Measurements from ENCODE around the gene ZNF780B. TPM values are rescaled to one million over a fixed set of nuclear protein-coding genes. Genes with fewer than 3 reads are reported as not detected.

The ZNF780B gene
- 10 to 100 TPM in 6 of 10 donors, 1 to 10 TPM in 4; 6.6 to 16.2 (median 10.4) TPM for polyA plus RNA-seq (ENCODE audit: insufficient read length in 10 of 10)
- long read RNA-seq, donor 1 = 0 reads
- long read RNA-seq, donor 2 = 0 reads
- long read RNA-seq, donor 3 = 0 reads
- long read RNA-seq, donor 4 = 0 reads
- long read RNA-seq, donor 5, full-length matches to known transcripts = 1 of 1 reads
- long read RNA-seq, donor 5, partial matches to known transcripts = 0 of 1 reads
- long read RNA-seq, donor 5, other reads (novel, unspliced or antisense) = 0 of 1 reads
- long read RNA-seq, donor 6, partial matches to known transcripts = 0 of 1 reads
- long read RNA-seq, donor 6, other reads (novel, unspliced or antisense) = 0 of 1 reads
- long read RNA-seq, donor 7 = 0 reads
- long read RNA-seq, donor 8, full-length matches to known transcripts = 1 of 1 reads
- long read RNA-seq, donor 8, partial matches to known transcripts = 0 of 1 reads
- long read RNA-seq, donor 8, other reads (novel, unspliced or antisense) = 0 of 1 reads
- long read RNA-seq, donor 9 = 0 reads

DNA sequence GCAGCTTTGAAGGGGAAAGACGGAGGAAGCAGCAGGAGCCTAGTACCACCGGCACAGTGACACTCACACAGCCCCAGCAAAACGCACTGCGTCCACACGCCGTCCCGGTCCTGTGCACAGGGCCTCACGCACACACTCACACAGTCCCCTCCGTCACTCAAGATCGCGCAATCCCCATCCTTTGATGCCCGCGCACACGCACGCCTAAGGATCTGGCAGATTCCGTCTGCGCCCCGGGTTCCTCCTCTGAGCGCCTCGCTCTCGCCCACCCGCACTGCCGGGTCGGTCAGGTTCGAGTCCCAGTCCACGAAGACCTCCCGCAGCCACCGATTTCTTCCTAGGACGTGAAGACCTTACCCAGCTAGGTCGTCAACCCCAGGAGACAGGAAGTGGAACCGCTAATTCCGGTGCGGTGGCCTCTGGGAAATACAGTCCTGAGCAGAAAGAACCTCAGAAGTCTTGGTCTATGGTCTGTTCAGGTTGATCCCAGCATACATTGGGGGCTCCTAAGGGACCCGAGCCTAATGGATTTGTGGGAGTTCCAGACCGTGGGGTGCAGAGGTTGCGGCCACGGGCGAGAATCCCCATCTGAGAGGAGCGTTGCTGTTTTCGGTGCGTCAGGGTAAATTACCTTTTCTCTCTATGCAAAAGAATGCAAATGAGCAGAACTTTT, at the start of gene ZNF780B:
ZNF780B (minus strand) TSS at position 400 of the 673 bp plus-strand sequence. CDS start 5,899 bp downstream, outside the sequence.
- peak; percentile 40 to 86 (median 60) for DNase-seq

DNA sequence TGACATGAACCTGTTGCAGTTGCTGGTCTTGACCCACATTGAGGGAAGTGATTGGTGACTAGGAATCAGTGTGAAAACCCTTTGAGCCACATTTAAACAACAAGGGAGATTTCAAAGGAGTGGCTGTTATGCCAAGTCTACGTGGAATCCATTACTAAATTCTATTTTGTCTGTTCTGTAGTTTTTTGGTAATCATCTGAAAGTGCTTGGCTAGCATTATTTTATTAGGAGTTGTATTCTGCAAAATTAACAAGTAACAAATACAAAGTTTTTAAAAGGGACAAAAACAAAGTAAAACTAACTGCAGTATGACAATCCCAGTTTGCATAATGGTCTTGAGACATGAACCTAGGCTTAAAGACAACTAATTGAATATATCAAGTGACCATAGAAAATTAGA, 48.7 kb upstream of the ZNF780B start:
- DNase-seq = no peak

DNA sequence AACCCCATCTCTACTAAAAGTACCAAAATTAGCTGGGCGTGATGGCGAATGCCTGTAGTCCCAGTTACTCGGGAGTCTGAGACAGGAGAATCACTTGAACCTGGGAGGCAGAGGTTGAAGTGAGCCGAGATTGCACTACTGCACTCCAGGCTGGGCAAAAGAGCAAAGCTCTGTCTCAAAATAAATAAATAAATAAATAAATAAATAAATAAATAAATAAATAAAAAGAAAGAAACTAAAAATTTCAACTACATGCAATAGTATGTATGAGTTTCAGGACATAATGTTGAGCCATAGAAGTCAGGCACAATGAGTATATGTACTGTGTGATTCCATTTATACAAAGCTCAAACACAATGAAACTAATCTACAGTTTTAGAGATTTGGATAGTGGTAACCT, 47.6 kb upstream of the ZNF780B start:
- no peak for DNase-seq

DNA sequence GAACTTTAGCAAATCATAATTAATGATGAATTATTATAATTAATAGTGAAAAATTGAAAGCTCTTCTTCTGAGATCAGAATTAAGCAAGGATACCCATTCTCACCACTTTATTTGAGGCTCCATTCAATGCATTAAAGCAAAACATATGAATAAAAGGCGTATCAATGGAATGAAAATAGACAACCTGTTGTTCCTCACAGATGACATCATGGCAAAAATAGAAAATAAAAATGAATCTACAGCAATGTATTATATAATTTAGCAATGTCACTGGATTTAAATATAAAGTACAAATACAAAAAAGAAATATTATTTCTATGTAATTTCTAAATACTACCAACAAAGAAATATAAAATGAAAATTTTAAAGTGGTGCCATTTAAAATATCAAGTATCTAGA, 45.8 kb upstream of the ZNF780B start:
- DNase-seq = no peak

DNA sequence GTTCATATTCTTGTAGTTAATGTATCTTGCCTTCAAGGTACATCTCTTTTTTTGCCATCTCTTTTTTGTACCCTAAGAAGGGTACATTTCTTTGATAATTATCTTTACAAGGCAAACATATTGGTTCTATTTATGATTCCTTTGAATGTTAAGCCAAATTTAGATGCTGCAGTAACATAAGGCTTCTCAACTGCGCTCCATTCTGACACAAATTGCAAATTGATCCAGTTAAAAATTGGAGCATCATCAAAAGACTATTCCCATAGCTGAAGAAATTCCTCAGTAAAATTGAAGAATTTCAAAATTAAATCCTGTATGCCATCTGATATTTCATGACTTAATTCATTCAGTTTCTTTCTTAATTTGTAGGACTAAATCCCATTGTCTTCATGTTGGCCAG, 37.4 kb upstream of the ZNF780B start:
- no peak for DNase-seq

DNA sequence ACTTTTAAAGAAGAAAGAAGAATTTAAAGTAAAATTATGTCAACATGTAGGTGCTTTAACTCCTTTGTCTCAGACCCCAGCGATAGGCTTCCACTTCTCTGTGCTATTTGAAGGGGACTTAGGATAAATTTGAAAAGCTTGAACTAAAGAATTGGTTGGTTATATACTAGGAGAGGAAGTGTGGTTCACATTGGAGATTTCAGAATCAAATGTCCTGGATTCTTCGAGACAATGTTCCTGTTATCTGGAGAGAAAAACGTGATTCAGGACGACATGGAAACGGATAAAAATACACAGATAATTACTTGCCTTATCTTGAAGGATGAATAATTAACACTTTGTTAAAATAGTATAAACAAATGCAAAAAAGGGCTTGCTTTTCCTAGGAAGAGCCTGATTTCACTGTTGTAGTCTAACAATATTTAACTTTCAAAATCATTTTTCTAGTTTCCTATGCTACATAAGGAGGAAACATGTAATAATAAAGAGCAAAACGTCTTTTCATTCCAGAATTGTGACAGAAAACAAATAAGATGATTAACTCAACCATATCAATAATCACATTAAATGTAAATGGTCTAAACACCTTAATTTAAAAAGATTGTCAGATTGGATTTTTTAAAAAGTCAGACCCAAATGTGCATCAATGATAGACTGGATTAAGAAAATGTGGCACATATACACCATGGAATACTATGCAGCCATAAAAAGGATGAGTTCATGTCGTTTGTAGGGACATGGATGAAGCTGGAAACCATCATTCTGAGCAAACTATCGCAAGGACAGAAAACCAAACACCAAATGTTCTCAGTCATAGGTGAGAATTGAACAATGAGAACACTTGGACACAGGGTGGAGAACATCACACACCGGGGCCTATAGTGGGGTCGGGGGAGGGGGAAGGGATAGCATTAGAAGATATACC, 35.4 kb upstream of the ZNF780B start:
- peak in 1 of 3 donors; percentile 2 for DNase-seq

DNA sequence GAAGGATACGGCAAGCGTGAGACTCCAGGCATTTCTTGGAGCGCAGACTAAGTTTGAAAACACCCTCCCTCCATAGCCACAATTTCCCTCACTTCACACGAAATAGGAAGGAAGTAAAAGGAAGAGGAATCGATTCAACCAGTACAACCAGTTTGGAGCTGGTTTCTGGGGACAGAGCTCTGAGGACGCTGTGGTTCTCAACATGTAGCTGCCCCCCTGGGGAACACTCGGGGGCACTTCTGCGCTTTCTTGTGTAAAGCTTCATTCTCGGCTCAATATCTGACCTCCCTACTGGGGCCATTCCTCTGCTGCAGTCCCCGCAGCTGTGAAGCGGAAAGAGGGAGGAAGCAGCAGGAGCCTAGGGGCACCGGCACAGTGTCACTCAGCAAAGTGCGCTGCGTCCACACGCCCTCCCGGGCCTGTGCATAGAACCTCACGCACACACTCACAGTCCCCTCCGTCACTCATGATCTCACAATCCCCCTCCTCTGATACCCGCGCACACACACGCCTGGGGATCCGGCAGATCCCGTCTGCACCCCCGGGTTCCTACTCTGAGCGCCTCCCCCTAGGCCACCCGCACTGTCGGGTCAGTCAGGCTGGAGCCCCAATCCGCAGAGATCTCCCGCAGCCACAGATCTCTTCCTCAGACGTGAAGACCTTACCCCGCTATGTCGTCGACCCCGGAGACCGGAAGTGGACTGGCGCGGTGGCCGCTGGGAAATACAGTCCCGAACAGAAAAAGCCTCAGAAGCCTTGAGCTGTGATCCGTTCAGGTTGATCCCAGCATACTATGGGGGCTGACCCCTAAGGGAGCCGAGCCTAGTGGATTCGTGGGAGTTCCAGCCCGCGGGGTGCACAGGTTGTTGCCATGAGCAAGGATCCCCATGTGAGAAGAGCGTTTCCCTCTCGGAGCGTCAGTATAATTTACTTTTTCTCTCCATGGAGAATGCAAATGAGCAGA, 34.5 kb upstream of the ZNF780B start, which contains the start of gene ZNF780A:
ZNF780A (minus strand) TSS at position 703 of the 964 bp plus-strand sequence. CDS start 6,190 bp downstream, outside the sequence.
- peak; percentile 68 to 93 (median 83) for DNase-seq

DNA sequence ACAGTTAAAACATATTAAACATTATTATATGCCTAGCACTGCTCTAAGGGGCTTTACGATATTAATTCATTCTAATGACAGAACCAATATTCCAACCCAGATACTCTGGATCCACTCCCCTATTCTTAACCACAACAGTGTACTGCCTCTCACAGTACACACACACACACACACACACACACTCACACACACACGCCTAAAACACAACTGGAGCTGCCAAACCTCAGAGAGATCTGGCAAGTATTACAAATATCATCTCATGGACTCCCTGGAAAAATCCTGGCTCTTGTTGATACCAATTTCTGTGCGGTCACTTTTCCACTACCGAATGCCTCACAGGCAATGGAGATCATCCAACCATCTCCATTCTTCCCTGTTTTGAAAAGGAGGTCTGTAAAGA, 33.4 kb upstream of the ZNF780B start:
- DNase-seq = peak in 2 of 3 donors; percentile 1 to 25

DNA sequence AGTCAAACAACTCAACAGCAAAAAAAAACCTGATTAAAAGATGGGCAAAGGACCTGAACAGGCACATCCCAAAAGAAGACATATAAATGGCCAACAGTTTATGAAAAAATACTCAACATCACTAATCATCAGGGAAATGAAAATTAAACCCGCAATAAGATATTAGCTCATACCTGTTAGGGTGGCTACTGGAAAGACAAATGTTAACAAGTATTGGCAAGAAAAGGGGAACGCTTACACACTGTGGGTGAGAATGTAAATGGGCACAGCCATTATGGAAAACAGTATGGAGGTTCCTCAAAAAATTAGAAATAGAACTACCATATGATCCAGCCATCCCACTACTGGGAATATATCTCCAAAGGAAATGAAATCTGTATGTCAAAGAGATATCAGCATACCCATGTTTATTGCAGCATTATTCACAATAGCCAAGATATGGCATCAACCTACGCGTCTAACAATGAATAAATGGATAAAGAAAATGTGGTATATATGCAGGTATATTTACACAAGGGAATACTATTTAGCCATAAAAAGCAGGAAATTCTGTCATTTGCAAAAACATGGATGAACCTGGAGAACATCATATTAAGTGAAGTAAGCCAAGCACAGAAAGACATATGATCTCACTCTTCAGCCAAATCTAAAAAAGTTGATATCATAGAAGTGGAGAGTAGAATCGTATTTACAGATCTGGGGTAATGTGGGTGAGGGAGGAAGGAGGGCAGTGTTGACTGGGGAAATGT, 32.4 kb upstream of the ZNF780B start:
- no peak for DNase-seq

DNA sequence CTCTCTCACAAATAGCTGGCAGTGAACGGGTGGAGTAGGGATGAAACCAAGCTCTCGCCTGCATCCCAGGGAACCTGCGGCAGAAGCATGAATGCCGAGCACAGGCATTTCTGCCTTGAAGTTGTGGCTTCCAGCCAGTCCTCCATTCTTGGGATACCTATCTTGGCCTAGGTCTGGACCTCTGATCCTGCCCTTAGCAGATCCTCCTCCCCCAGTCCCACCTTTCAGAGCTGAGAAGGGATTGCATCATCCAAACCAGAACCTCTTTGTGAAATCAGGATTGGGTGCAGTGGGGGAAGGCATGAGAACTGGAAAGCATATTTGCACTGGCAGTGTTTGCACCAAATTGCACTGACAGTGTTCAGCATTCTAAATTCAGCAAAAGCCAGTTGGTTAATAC, 28.9 kb upstream of the ZNF780B start:
- DNase-seq = no peak

DNA sequence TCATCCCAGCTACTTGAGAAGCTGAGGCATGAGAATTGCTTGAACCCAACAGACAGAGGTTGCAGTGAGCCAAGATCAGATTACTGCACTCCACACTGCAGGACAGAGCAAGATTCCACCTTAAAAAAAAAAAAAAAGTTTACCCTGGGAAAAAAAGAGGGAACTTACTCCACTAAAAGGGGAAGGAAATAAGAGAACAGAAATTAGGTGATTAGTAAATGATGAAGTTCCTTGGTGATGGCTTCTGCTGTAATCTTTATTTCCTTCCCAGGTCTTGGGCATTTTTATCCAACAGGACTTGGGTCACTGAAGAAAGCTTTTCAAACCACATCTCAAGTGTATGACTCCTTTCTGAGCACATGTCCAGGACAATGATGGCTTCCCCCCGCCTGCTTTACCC, 25.4 kb upstream of the ZNF780B start:
- no peak for DNase-seq

DNA sequence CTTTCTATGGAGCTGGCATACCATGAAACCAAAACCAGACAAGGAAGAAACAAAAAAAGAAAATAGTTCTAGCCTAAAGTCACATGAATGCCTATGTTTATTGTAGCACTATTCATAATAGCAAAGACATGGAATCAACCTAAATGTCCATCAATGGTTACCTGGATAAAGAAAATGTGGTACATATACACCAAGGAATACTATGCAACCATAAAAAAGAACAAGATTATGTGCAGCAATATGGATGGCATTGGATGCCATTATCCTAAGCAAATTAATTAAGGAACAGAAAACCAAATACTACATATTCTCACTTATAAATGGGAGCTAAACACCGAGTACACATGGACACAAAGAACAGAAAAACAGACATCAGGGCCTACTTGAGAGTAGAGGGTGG, 24.3 kb upstream of the ZNF780B start:
- DNase-seq = no peak

DNA sequence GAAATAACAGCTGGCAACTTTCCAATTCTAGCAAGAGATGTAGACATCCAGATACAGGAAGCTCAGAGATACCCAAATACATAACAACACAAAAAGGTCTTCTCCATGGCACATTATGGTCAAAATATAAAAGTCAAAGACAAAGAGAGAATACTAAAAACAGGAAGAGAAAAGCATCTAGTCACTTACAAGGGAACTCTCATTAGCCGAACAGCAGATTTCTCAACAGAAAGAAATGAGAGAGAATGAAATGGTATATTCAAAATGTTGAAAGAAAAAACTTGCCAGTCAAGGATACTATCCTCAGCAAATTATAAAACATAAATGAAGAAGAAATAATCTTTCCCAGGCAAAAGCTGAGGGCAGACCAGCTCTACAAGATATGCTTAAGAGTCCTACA, 22.3 kb upstream of the ZNF780B start:
- DNase-seq = no peak

DNA sequence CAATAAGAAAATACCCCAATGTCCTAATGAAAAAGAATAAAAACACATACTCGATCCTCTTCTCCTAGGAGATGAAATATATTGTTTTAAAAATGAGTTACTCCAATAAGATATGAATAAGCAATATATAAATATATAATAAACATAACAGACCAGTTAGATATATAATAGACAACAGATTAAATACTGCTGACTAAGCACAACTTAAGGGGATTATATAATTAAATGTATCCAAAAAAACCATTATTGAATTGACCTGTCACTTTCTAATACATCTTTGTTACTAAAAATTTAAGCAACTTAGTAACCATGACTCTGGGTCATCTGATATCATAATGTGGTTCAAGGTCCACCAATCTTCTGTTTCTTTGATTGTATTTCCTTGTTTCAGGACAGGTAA, 14.0 kb upstream of the ZNF780B start:
- DNase-seq = no peak

DNA sequence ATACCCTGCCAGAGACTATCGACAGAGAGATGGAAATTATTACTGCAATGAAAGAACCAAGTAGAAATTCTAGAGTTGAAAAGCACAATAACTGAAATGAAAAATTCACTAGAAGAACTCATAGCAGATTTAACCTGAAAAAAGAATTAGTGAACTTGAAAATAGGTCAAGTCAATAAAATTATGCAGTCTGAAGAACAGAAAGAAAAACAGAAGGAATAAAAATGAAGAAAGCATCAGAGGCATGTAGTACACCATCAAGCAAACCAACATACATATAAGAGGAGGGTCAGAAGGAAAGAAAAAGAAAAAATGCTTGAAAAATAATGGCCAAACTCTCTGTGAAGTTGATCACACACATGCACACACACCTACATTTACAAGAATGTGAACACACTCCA, 3.6 kb upstream of the ZNF780B start:
- DNase-seq = no peak

DNA sequence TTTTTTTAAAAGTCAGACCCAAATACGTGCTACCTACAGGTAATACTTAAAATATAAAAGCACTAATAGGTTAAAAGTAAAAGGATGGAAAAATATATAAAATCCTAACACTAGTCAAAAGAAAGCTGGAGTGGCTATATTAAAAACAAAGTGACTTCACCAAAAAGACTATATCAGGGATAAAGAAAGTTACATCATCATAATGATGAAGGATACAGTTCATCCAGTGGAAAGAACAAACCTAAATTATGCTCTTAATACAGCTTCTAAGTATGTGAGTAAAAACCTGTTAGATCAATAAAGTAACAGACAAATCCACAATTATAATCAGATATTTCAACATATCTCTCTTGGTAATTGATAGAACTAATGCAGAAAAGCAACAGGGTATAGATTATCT, 1.1 kb upstream of the ZNF780B start:
- no peak for DNase-seq

DNA sequence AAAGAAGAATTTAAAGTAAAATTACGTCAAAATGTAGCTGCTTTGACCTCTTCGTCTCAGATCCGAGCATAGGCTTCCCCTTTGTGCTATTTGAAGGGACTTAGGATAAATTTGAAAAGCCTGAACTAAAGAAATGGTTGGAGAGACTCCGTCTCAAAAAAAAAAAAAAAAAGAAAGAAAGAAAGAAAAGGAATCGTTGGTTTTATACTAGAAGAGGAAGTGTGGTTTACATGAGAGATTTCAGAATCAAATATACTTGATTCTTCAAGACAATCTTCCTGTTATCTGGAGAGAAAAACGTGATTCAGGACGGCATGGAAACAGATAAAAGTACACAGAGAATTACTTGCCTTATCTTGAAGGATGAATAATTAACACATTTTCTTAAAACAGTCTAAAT, 474 bp upstream of the ZNF780B start:
- DNase-seq = no peak

DNA sequence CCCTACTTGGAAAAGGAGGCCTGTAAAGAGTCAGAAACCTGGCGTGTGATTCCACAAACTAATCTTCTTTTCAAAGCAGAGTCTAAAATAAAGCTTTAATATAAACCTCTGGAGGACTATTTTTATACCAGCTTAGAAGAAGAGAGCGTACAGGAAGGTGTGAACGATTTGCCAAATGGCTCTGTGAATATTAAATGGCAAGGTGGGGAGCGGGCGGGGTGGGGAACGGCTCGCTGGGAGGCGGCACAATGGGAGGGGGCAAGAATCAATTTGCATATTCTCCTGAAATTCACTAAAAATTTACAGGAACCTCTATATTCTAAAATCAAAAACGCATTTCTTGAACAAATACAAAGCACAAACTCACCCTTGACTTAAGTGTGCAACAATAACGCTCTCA, 982 bp downstream of the ZNF780B start:
- no peak for DNase-seq

DNA sequence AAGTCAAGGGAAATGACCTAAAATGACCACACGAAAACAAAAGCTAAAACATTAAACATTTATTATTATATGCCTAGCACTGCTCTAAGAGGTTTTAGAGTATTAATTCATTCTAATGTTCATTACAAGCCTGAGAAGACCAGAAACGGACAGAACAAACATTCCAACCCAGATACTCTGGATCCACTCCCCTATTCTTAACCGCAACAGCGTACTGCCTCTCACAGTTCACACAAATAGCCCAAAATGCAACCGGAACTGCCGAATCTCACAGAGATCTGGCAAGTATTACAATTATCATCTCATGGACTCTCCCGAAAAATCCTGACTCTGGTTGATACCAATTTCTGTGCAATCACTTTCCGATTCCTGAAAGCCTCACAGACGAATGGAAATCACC, 1.4 kb downstream of the ZNF780B start:
- DNase-seq = no peak

DNA sequence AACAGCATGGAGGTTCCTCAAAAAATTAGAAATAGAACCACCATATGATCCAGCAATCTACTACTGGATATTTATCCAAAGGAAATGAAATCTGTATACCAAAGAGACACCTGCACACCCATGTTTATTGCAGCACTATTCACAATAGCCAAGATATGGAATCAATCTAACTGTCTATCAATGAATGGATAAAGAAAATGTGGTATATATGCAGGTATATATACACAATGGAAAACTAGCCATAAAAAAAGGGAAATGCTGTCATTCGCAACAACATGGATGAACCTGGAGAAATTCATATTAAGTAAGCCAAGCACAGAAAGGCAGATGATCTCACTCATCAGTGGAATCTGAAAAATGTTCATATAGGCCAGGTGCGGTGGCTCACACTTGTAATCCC, 2.5 kb downstream of the ZNF780B start:
- DNase-seq = no peak
